HG02678 (cell line): ENCODE results near the gene NKTR.

ENCODE experiments used
- ATAC-seq: cut with Tn5 transposase; IDR thresholded peaks from one replicate; pipeline ENCODE4 v1.9.1; 2021; ENCODE audit warnings: mild to moderate bottlenecking, moderate library complexity; ENCODE audit not compliant: unreplicated experiment

The NKTR gene

DNA sequence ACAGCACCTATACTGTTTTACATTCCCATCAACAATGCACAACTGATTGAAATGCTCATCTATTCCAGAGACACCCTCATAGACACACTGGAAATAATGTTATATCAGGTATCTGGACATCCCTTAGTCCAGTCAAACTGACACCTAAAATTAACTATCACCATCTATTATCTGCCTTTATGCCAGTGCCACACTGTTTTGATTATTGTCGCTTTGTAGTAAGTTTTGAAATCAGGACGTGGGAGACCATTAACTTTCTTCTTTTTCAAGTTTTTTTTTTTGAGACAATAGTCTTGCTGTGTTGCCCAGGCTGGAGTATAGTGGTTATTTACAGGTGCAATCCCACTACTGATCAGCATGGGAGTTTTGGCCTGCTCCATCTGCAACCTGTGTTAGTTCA is 75.4 kb downstream of the NKTR start:
- no peak for ATAC-seq

DNA sequence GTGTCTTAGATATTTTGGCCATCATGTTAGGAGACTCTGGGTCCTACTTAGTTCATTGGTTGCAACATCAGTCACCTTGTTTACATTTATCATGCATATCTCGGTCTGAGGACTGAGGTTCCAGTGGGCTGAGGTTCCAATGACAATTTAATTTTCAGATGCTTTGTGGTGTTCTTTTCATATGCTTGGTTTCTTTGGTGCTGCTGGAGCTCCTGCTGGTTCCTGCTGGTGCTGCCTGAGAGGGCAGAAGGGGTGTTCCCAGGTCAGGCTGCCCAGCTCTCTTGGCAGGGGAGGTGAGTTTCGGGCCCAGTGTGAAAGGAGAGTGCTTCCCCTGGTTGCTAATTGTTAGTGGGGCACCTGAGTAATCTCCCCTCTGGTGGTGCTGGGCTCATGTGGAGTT is 78.0 kb downstream of the NKTR start:
- ATAC-seq: no peak

DNA sequence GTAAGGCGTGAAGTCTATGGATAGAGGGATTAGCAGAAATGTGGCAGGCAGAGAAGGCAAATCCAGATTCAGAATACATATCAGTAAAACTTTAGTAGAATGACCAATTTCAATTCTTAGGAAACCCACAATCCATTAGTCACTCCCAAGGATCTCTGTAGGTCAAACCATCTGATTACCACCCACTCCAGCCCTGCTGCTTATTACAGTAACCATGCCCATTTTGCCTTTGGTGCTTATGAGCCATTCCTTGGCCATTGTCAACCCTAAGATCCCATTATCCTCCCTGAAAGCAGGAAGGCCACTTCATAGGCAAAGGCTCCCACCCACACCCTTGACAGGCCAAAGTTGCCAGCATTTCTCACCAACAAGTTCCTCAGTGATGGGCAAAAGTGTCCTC is 79.8 kb downstream of the NKTR start:
- no peak for ATAC-seq

DNA sequence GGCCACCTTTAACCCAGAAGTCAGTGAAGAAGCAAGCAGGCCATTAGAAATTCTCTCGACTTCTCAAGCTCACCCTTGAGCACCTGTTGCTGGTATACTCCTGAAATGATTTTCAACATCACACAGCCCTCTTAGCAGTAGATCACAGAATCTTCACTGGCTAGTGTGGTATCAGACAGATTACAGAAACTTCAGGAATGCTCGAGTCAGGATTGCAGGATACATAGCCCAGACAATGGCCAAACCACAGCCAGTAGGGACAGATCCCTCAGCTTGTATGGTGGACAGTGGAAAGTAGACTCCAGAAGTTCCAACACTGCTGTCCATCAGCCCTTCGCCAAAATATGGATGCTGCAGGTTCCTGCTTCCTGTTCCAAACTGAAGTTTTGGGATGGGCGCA is 80.3 kb downstream of the NKTR start:
- ATAC-seq: no peak

DNA sequence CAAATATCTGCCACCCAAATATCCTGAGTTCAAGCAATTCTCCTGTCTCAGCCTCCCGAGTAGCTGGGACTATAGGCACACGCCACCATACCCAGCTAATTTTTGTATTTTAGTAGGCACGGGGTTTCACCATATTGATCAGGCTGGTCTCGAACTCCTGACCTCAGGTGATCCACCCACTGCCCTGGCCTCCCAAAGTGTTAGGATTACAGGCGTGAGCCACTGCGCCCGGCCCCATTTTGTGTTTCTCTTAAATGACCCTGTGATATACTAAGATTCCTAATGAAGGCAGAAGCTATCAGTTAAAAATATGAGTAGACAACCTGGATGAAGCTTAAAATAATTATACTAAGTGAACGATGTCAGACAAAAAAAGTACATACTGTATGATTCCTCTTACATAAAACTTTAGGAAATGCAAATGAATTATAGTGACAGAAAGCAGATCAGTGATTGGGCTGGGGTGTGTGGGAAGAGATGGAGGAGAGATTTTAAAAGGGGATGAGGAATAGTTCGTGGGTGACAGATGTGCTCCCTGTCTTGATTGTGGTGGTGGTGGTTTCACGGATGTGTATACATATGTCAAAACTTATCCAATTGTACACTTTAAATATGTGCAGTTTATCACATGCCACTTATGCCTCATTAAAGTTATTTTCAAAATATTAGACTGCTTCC is 81.0 kb downstream of the NKTR start:
- no peak for ATAC-seq

DNA sequence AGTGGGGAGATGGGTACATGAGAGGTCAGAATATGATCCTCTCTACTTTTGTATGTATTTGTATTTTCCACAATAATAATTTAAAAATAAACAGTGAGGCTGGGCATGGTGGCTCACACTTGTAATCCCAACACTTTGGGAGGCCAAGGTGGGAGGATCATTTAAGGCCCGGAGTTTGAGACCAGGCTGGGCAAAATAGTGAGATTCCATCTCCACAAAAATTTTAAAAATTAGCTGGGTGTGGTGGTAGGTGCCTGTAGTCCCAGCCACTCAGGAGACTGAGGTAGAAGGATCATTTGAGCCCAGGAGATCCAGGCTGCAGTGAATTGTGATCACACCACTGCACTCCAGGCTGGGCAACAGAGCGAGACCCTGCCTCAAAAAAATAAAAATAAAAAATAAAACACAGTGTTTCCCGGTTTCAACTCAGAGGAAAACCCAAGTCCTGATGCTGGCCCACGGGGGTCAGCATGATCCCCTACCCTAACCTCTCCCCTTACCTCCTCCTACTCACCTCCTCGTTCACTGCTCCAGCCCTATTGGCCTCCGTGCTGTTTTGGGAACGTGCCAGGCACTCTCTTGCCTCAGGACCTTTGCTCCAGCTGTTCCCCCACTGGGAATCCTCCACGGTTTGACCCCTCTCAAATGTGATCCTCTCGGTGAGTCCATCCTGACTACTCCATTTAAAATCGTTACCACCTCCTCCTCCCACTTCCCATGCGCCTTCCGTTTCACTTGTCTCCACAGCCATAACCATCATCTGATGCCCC is 82.0 kb downstream of the NKTR start:
- no peak for ATAC-seq

DNA sequence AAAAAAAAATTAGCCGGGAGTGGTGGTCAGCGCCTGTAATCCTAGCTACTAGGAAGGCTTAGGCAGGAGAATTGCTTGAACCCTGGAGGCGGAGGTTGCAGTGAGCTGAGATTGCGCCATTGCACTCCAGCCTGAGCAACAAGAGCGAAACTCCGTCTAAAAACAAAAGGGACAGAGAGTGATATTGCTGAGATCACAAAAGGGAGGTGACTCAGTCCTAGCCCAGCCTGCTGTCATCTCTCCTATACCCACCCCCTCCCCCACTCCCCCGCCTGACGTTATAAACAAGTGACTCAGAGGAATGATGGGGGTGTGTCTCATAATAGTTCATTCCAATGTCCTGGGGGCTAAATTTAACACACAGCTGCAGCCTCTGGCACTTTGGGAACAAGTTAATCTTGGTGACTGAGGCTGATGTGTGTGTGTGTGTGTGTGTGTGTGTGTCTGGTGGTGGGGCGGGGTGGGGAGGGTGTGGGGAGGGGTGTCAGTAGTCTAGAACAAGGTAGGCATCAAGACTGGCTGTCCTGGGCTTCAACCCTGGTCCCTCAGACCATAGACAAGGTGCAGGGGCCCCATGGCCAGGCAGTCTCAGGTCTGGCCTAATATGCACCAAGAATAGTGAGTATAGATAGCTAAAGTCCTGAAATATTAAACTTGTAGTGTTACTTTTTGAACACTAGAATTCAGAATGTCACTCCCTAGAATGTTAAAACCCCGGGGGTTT is 83.6 kb downstream of the NKTR start:
- no peak for ATAC-seq

DNA sequence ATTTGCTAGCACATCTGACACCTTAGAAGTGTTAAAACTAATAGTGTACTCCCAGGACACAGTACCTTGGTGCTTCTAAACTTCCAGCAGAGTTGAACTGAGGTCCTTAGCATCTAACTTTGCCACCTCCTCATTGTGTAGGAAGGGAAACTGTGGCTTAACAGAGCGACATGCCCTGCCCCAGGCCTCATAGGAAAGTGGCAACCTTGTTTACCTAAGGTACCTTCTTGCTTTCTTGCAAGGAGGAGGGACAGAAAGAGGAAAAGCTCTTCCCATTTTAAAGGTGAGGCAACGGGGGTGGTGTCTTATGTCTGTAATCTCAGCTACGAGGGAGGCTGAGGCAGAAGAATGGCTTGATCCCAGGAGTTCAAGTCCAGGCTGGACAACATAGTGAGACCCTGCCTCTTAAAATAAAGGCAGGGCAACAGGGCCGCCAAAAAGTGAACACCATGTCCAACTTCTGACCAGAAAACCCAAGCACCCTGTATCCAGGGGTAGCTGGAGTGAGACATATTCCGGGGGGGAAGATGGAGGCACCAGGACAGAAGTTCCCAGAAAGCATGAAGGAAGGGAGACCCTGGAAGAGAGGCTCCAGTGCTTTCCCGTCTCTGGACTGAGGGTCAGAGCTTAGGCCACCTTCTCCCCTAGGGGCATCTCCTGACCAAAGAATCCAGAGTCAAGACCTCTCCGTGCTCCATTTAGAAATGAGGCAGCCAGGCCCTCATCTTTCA is 84.3 kb downstream of the NKTR start:
- no peak for ATAC-seq

DNA sequence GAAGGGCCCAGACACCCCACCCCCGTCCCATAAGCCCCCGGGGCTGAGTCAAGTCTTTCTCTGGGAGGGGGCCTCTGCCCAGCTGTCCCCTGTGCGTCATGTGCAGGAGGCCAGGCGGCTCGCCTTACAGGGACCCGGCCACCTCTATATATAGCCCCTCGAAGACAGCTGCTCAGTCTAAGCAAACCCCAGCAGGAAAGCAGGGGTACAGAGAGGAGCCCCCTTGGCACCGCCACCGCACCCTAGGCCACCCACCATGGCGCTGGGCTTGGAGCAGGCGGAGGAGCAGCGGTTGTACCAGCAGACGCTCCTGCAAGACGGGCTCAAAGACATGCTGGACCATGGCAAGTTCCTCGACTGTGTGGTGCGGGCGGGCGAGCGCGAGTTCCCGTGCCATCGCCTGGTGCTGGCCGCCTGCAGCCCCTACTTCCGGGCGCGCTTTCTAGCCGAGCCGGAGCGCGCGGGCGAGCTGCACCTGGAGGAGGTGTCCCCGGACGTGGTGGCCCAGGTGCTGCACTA is 84.9 kb downstream of the NKTR start, which contains the start of gene KLHL40:
KLHL40 (plus strand) TSS at position 175 of the 519 bp plus-strand sequence; CDS start at position 257, 82 bp downstream.
- no peak for ATAC-seq

DNA sequence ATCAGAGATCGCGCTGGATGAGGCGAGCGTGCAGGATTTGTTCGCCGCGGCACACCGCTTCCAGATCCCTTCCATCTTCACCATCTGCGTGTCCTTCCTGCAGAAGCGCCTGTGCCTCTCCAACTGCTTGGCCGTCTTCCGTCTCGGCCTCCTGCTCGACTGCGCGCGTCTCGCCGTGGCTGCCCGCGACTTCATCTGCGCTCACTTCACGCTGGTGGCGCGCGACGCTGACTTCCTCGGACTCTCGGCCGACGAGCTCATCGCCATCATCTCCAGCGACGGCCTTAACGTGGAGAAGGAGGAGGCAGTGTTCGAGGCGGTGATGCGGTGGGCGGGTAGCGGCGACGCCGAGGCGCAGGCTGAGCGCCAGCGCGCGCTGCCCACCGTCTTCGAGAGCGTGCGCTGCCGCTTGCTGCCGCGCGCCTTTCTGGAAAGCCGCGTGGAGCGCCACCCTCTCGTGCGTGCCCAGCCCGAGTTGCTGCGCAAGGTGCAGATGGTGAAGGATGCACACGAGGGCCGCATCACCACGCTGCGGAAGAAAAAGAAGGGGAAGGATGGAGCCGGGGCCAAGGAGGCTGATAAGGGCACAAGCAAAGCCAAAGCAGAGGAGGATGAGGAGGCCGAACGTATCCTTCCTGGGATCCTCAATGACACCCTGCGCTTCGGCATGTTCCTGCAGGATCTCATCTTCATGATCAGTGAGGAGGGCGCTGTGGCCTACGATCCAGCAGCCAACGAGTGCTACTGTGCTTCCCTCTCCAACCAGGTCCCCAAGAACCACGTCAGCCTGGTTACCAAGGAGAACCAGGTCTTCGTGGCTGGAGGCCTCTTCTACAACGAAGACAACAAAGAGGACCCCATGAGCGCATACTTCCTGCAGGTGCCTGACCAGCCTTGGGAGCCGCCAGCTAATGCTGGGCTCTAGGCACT is 85.7 kb downstream of the NKTR start:
- ATAC-seq: no peak

DNA sequence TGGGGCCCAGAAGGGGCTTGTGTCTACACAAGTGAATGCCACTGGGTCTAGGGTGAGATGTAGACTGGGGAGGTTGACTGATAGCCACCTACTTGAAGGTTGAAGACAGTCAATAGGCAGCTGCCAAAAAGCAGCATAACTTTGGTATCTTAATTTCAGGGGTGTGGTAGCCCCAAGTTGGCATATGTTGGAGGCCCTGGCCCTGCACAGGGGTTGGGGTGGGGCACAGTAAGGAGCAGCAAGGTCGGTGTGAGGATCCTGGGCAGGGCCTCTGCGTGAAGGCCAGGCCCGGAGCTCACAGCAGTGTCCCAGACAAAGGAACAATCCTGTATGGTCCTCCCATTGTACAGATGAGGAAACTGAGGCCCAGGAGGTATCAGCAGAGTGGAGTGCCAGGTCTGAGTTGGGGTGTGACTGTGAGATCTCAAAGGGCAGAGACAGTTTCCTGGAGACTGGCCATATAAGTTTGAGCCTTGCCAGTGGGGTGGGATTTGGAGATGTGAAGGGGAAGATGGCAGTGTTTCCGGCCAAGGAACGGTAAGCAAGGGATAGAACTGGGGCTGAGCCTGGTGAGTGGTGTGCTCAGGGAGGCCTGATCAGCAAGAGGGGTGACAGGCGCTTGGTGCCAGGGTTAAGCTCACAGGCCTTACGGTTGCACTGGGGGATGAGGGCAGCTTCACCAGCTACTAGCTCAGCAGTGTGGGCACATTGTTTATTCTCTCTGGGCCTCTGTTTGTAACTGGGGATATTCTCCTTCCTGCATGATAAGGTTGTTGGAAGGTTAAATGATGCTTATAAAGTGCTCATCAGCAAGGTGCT is 86.6 kb downstream of the NKTR start:
- ATAC-seq: no peak

DNA sequence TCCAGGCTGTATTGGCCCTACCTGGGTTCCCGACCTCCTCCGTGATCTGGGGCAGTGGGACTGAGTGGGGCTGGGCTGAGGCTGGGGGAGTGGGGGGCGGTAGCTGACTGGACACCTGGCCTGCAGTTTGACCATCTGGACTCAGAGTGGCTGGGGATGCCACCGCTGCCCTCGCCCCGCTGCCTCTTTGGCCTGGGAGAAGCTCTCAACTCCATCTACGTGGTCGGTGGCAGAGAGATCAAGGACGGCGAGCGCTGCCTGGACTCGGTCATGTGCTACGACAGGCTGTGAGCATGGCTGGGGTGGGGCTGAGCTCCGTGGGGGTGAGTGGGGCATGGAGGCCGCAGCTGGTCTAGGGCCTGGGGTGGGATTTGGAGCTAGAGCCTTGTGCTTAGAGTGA is 87.5 kb downstream of the NKTR start:
- no peak for ATAC-seq

DNA sequence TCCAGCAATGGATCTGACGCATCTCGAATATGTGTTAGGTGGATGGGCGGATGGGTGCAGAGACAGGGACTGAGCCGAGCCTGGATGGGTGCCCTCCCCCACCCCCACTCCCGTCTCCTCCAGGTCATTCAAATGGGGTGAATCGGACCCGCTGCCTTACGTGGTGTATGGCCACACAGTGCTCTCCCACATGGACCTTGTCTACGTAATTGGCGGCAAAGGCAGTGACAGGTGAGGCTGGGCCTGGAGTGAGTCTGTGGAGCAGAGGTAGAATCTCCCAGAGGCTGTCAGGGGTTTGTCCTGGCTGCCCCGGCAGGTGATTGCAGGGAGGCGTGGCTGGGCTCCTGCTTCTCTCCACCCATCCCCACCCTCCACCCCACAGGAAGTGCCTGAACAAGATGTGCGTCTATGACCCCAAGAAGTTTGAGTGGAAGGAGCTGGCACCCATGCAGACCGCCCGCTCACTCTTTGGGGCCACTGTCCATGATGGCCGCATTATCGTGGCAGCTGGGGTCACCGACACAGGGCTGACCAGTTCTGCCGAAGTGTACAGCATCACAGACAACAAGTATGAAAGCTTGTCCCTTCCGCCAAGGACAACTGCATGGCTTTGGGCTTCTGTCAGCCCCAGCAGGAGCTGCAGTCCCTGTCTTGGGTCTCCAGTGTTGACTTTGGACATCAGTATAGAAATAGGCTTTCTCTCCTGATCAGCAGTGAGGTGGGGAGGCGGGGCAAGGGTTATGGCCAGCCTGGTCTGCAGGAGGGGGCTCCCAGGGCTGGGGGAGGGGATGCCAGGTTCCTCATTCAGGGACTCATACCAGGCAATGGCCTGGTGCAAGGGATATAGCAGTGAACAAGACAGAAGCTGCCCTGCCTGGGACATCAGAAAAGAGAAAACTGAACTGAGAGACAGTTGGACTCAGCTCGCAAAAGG is 88.3 kb downstream of the NKTR start:
- no peak for ATAC-seq

DNA sequence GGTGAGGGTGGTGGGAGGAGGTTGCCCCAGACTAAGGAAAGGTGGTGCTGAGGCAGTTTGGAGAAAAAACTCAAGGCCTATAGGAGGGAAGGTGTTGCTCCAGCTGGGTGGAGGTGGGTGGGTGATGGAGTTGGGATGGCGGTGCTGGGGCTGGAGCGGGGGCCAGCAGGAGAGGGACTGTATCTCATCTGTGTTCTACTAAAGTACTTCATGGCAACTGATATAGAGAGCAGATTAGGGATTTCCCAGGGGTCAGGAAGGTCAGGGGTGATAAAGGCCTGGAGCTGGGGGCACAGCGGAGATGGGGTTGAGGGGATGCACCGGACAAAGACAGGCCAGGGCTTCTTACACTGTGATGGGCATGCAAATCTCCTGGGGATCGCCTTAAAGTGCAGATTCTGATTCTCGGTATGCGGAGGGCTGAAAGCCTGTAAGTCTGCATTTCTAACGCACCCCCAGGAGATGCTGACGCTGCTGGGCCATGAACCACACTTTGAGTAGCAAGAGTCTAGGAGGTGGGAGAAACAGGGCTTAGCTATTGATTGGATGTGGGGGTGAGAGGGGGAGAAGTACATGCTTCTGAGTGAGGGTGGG is 89.0 kb downstream of the NKTR start:
- ATAC-seq: no peak

DNA sequence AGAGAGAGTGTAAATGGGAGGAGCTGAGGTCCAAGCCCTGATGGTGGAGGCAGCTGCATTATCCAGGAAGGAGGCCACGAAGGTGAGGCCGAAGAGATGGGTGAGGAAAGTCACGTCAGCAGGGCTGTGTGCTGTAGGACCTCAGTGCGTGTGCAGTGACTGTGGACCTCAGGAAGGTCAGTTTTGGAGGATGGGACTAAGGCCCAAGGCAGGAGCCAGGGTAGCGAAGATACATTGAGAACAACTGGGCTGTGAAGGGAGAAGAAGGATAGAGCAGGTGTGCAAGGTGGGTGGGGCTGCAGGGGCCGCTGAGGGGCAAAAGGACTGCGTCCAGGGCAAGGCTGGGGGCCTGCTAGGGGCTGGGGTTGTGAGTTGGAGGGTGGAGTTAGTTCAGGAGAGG is 89.7 kb downstream of the NKTR start:
- no peak for ATAC-seq

DNA sequence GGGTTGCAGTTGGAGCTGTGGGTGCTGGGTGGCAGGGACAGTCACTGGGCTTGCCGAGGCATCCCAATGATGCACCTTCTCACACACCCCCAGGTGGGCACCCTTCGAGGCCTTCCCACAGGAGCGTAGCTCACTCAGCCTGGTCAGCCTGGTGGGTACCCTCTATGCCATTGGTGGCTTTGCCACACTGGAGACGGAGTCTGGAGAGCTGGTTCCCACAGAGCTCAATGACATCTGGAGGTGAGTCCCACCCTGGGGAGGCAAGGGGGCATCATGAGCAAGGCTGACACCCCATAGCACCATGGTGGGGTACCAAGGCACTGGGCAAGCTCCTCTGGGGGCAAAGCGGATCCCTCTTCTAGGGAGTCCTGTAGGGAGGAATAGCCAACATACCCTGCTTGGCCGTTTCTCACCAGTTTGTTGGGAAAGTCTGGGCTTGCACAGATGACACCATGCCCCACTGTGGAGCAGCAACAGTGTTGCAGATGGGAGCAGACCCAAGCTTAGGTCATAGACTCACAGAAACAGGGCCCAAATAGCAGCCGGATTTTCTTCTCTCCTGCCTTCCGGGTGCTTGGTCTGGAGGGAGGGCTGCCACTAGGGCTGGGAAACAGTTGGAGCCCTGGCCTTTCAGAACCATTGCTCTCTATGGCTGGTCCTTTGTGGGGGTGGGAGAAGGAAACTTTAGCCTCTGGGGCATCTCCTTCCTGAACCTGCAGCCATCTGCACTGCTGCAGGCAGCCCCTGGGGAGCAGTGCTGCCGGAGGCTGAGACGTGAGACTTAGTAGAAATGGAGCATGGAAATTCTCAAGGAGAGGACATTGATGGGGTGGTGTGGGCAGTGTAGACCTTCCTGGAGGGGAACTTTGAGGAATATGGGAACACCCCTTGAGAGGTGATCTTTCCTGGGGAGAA is 90.5 kb downstream of the NKTR start:
- ATAC-seq: no peak
